Nephron (organoid): ENCODE data around the gene GUCY2C.

Experiments used
- H3K27ac Mint-ChIP-seq, 3 experiments: 2 replicates each; pipeline ENCODE4 v1.8.0; 2020; ENCODE audit warnings: mixed read lengths in 3 of 3, mild to moderate bottlenecking in 2 of 3, moderate library complexity in 1 of 3
- H3K27me3 Mint-ChIP-seq: 2 replicates; pipeline ENCODE4 v1.8.0; 2021; ENCODE audit warnings: low read depth, mild to moderate bottlenecking, moderate library complexity, mixed read lengths
- H3K36me3 Mint-ChIP-seq: 2 replicates; pipeline ENCODE4 v1.8.0; 2020; ENCODE audit warnings: low read depth, mixed read lengths
- H3K4me1 Mint-ChIP-seq: 2 replicates; pipeline ENCODE4 v1.8.0; 2020; ENCODE audit warnings: mixed read lengths
- H3K4me3 Mint-ChIP-seq, 3 experiments: 2 replicates each; pipeline ENCODE4 v1.8.0; 2020; ENCODE audit warnings: mild to moderate bottlenecking in 3 of 3, mixed read lengths in 3 of 3, moderate library complexity in 2 of 3
- H3K9me3 Mint-ChIP-seq: 2 replicates; pipeline ENCODE4 v1.8.0; 2020; ENCODE audit warnings: mixed read lengths
- TF ChIP-seq, protein P1 (sequence below), 3 experiments: fragments of 200-600 bp; sonication (generic); IDR thresholded peaks; one replicate each; pipeline ENCODE4 v1.5.0; 2021; ENCODE audit warnings: antibody characterized with exemption in 3 of 3; ENCODE audit not compliant: unreplicated experiment in 3 of 3

Gene GUCY2C

DNA sequence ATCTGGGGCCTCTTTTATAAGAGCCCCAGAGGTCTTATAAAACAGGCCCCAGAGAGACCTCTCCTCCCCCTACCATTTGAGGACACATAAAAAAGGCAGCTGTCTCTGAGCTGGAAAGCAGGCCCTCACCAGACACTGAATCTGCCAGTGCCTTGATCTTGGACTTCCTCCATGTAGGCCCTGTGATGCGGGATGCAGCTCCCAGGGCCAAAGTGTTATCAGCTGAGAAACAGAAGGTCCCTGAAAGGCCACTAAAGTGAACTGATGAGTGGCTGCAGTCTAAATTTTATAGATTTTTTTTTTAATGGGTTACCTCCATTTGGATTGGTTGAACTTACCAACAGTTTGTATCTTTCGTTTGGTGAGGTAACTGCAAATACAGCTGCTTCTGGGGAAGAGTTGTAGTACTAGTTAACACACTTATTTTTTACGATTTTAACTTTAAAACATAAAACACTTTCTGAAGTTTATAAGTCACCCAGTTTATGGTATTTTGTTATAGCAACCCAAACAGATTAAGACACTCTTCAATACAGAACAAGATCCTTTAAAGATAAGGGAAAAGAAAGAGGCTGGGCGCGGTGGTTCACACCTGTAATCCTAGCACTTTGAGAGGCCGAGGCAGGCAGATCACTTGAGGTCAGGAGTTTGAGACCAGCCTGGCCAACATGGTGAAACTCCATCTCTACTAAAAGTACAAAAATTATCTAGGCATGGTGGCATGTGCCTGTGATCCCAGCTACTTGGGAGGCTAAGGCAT lies 5.6 kb upstream of the GUCY2C start:
- no peaks in the 10 kb centered on the region for H3K36me3 Mint-ChIP-seq
- no peak overlapping the region for H3K27ac Mint-ChIP-seq
- H3K4me3 Mint-ChIP-seq, result no peak overlapping the region
- H3K4me1 Mint-ChIP-seq, result no peaks in the 10 kb centered on the region
- H3K9me3 Mint-ChIP-seq, result peaks cover 5% of the 10 kb centered on the region
- TF ChIP-seq, protein P1, sequence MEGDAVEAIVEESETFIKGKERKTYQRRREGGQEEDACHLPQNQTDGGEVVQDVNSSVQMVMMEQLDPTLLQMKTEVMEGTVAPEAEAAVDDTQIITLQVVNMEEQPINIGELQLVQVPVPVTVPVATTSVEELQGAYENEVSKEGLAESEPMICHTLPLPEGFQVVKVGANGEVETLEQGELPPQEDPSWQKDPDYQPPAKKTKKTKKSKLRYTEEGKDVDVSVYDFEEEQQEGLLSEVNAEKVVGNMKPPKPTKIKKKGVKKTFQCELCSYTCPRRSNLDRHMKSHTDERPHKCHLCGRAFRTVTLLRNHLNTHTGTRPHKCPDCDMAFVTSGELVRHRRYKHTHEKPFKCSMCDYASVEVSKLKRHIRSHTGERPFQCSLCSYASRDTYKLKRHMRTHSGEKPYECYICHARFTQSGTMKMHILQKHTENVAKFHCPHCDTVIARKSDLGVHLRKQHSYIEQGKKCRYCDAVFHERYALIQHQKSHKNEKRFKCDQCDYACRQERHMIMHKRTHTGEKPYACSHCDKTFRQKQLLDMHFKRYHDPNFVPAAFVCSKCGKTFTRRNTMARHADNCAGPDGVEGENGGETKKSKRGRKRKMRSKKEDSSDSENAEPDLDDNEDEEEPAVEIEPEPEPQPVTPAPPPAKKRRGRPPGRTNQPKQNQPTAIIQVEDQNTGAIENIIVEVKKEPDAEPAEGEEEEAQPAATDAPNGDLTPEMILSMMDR (IDR thresholded peaks at IDR 0.05; ENCODE audit: unreplicated experiment in 3 of 3), result no peak
- H3K27me3 Mint-ChIP-seq, result peaks cover 21% of the 10 kb centered on the region

GRCh38 chr12:14700935-14701334 lies 4.5 kb upstream of the GUCY2C start:
- TF ChIP-seq, protein P1 (IDR thresholded peaks at IDR 0.05; ENCODE audit: unreplicated experiment in 3 of 3), result no peak
- Mint-ChIP-seq H3K36me3 (no peaks in the 10 kb centered on the region), H3K4me1 (no peaks in the 10 kb centered on the region), H3K4me3 (no peak overlapping the region), H3K9me3 (peaks cover 5% of the 10 kb centered on the region), H3K27me3 (peaks cover 11% of the 10 kb centered on the region), H3K27ac (no peak overlapping the region)

DNA sequence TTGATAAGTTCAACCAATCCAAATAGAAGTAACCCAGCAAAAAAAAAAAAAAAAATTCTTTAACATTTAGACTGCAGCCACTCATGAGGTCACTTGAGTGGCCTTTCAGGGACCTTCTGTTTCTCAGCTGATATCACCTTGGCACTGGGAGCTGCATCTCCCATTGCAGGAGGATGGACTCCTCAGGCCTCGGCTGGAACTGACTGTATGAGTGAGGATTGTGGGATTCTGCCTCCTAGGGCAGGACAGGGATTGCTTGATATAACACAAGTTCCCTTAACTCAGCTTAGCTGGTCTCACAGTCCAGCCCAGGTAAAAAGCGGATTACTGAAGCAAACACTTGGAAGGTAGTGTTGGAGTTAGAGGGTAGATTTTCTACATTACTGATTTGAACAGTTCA lies 3.5 kb upstream of the GUCY2C start:
- Mint-ChIP-seq H3K27ac (no peak overlapping the region), H3K9me3 (peaks cover 5% of the 10 kb centered on the region), H3K4me1 (no peaks in the 10 kb centered on the region), H3K36me3 (no peaks in the 10 kb centered on the region), H3K4me3 (no peak overlapping the region), H3K27me3 (peaks cover 7% of the 10 kb centered on the region)
- TF ChIP-seq, protein P1 (IDR thresholded peaks at IDR 0.05; ENCODE audit: unreplicated experiment in 3 of 3), result no peak

DNA sequence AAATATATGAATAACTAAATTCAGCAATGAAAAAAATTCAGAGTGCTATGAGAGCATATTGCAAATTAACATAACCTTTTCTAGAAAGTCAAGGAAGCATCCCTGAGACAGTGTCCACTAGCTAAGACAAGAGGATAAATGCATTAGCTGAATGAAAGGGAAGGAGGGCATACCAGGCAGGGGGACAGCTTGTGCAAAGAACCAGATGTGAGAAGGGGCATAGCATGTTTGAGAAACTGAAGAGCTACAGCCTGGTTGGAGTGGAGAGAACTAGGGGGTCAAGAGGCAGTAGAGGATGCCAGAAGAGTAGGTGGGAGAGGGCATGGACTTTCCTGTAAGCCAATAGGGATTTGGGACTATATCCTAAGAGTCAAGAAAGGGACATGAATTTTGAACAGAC lies 2.2 kb upstream of the GUCY2C start:
- H3K36me3 Mint-ChIP-seq, result no peaks in the 10 kb centered on the region
- H3K4me3 Mint-ChIP-seq, result no peak overlapping the region
- H3K27ac Mint-ChIP-seq, result no peak overlapping the region
- H3K4me1 Mint-ChIP-seq, result no peaks in the 10 kb centered on the region
- no peaks in the 10 kb centered on the region for H3K27me3 Mint-ChIP-seq
- peaks cover 5% of the 10 kb centered on the region for H3K9me3 Mint-ChIP-seq
- TF ChIP-seq, protein P1 (IDR thresholded peaks at IDR 0.05; ENCODE audit: unreplicated experiment in 3 of 3), result no peak

- no peak overlapping the region for H3K27ac Mint-ChIP-seq
- H3K27me3 Mint-ChIP-seq, result no peaks in the 10 kb centered on the region
- peaks cover 5% of the 10 kb centered on the region for H3K9me3 Mint-ChIP-seq
- no peak overlapping the region for H3K4me3 Mint-ChIP-seq
- no peaks in the 10 kb centered on the region for H3K36me3 Mint-ChIP-seq
- TF ChIP-seq, protein P1 (IDR thresholded peaks at IDR 0.05; ENCODE audit: unreplicated experiment in 3 of 3), result no peak
- H3K4me1 Mint-ChIP-seq, result no peaks in the 10 kb centered on the region
Measured at GRCh38 chr12:14695715-14696141, 671 bp downstream of the GUCY2C start.

DNA sequence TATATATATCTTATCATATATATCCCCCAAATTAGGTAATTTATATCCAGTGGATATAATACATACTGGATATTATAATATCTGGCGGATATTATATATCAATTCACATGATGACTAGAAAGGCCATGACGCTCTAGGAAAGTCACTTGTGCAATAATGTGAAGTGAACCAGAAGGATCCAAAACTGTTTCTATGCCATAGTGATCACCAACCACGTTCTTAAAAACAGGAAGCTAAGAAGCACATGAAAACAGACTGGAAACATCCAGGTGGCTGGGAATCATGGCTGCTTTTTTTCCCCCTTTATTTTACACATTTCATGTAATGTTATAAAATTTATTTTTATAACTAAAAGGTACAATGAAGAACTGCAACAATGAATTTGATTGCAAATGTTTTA lies 1.4 kb downstream of the GUCY2C start:
- H3K27me3 Mint-ChIP-seq, result no peaks in the 10 kb centered on the region
- no peak overlapping the region for H3K4me3 Mint-ChIP-seq
- H3K27ac Mint-ChIP-seq, result no peak overlapping the region
- H3K9me3 Mint-ChIP-seq, result peaks cover 5% of the 10 kb centered on the region
- no peaks in the 10 kb centered on the region for H3K36me3 Mint-ChIP-seq
- no peaks in the 10 kb centered on the region for H3K4me1 Mint-ChIP-seq
- TF ChIP-seq, protein P1 (IDR thresholded peaks at IDR 0.05; ENCODE audit: unreplicated experiment in 3 of 3), result no peak
